Measurements from ENCODE around the gene FBXW12.
"Not testable (repeated sequence)": the region's sequence is repeated elsewhere in the genome, so short reads cannot be mapped to it uniquely, and the experiment has no call there.

FBXW12 gene

GRCh38 chr3:48371651-48372376 is at the start of gene FBXW12:
FBXW12 (plus strand) TSS chr3:48372219; CDS start chr3:48372768, 549 bp downstream.
- no peak for DNase-seq (ENCODE audit: low read depth in 2 of 2)

- DNase-seq (ENCODE audit: low read depth in 2 of 2), result not testable (repeated sequence)
Observed at GRCh38 chr3:48331706-48332435, 40.1 kb upstream of the FBXW12 start.

- not testable (repeated sequence) for DNase-seq (ENCODE audit: low read depth in 2 of 2)
Observed at GRCh38 chr3:48333346-48334245, 38.4 kb upstream of the FBXW12 start, which contains the start of gene SPINK8. SPINK8 (minus strand) TSS chr3:48333661; CDS start chr3:48328341, 5,320 bp downstream.

- DNase-seq (ENCODE audit: low read depth in 2 of 2), result no peak
Observed at GRCh38 chr3:48334605-48335004, 37.4 kb upstream of the FBXW12 start.

- DNase-seq (ENCODE audit: low read depth in 2 of 2), result not testable (repeated sequence)
Observed at GRCh38 chr3:48335286-48335685, 36.7 kb upstream of the FBXW12 start.

GRCh38 chr3:48337536-48337935 is 34.5 kb upstream of the FBXW12 start:
- not testable (repeated sequence) for DNase-seq (ENCODE audit: low read depth in 2 of 2)

GRCh38 chr3:48338635-48339034 is 33.4 kb upstream of the FBXW12 start:
- no peak for DNase-seq (ENCODE audit: low read depth in 2 of 2)

GRCh38 chr3:48343432-48343831 is 28.6 kb upstream of the FBXW12 start:
- DNase-seq (ENCODE audit: low read depth in 2 of 2), result no peak

GRCh38 chr3:48344867-48345507 is 27.0 kb upstream of the FBXW12 start:
- no peak for DNase-seq (ENCODE audit: low read depth in 2 of 2)

- no peak for DNase-seq (ENCODE audit: low read depth in 2 of 2)
Observed at GRCh38 chr3:48345946-48346572, 26.0 kb upstream of the FBXW12 start.

GRCh38 chr3:48347500-48347899 is 24.5 kb upstream of the FBXW12 start:
- DNase-seq (ENCODE audit: low read depth in 2 of 2), result no peak

GRCh38 chr3:48352546-48352945 is 19.5 kb upstream of the FBXW12 start:
- no peak for DNase-seq (ENCODE audit: low read depth in 2 of 2)

GRCh38 chr3:48353987-48354386 is 18.0 kb upstream of the FBXW12 start:
- no peak for DNase-seq (ENCODE audit: low read depth in 2 of 2)

GRCh38 chr3:48356419-48356818 is 15.6 kb upstream of the FBXW12 start:
- DNase-seq (ENCODE audit: low read depth in 2 of 2), result no peak

GRCh38 chr3:48361928-48362327 is 10.1 kb upstream of the FBXW12 start:
- no peak for DNase-seq (ENCODE audit: low read depth in 2 of 2)

- no peak for DNase-seq (ENCODE audit: low read depth in 2 of 2)
Observed at GRCh38 chr3:48364840-48365239, 7.2 kb upstream of the FBXW12 start.

- no peak for DNase-seq (ENCODE audit: low read depth in 2 of 2)
Observed at GRCh38 chr3:48367201-48367600, 4.8 kb upstream of the FBXW12 start.

- DNase-seq (ENCODE audit: low read depth in 2 of 2), result no peak
Observed at GRCh38 chr3:48369693-48370332, 2.2 kb upstream of the FBXW12 start.

GRCh38 chr3:48370333-48370713 is 1.7 kb upstream of the FBXW12 start:
- DNase-seq (ENCODE audit: low read depth in 2 of 2), result no peak

- no peak for DNase-seq (ENCODE audit: low read depth in 2 of 2)
Observed at GRCh38 chr3:48372377-48372770, 355 bp downstream of the FBXW12 start.

All from stimulated activated CD4-positive, alpha-beta T cell treated with anti-CD3 and anti-CD28 coated beads, Interleukin-4, amount 100 ng/mL, for 48 hours (primary cell).